ENCODE data around the gene APCDD1L. TPM values are rescaled to one million over a fixed set of nuclear protein-coding genes. Genes with fewer than 3 reads are reported as not detected.

Gene APCDD1L
- total RNA-seq, 3 donors from 2014 or later, result not detected

DNA sequence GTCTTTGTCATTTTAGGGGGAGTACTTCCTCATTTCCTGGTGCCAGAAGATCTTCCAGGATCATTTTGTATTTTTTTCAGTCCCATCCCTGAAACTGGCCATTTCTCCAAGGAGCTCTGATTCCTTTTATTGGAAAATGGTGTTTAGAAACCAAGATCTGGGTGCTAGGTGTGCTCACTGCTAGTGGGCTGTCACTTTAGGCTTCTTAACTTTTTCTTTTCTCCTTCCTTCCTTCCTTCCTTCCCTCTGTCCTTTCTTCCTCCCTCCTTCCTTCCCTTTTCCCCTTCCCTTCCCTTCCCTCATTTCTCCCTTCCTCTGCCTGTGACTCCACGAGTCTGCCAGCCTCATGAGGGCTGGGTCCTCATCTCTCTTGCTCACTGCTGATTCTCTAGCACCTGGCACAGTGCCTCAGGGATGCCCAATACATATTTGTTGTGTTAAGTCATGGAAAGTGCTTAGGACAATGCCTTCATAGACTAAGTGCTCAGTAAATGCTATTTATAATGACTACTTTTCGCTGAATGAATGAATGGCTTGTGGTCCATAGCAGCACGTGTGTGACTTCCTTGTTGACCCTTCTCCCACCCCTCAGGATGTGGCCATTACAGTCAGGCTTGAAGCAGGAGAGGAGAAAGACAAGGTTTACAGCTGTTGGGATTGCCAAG, 36.9 kb downstream of the APCDD1L start:
- Mint-ChIP-seq H3K4me1 (ENCODE audit: low read depth) (peaks cover 4% of the 10 kb centered on the region), H3K27me3 (ENCODE audit: low read depth) (peaks cover 6% of the 10 kb centered on the region), H3K36me3 (ENCODE audit: insufficient read depth) (peaks cover 3% of the 10 kb centered on the region), H3K9me3 (no peaks in the 10 kb centered on the region), H3K4me3 (no peak overlapping the region)
- ATAC-seq (no peak), DNase-seq (no peak)

DNA sequence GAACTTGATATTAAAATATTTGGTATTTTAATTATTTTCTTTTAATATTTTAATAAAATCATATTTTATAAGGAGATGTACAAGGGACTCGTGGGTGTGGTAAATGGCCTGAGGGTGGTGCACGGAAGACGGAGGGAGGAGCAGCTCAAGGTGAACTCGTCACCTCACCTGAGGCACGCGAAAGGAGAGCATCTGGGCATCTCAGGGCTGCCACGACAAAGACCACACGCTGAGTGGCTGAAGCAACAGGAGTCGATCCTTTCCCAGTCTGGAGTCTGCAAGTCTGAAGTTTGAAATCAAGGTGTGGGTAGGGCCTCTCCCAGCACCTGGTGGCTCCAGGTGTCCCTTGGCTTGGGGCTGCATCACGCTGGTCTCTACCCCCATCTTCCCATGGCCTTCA, 39.7 kb downstream of the APCDD1L start:
- Mint-ChIP-seq H3K27me3 (ENCODE audit: low read depth) (no peaks in the 10 kb centered on the region), H3K4me1 (ENCODE audit: low read depth) (no peaks in the 10 kb centered on the region), H3K9me3 (no peaks in the 10 kb centered on the region), H3K36me3 (ENCODE audit: insufficient read depth) (peaks cover 3% of the 10 kb centered on the region), H3K4me3 (no peak overlapping the region)
- DNase-seq, result no peak
- no peak for ATAC-seq

DNA sequence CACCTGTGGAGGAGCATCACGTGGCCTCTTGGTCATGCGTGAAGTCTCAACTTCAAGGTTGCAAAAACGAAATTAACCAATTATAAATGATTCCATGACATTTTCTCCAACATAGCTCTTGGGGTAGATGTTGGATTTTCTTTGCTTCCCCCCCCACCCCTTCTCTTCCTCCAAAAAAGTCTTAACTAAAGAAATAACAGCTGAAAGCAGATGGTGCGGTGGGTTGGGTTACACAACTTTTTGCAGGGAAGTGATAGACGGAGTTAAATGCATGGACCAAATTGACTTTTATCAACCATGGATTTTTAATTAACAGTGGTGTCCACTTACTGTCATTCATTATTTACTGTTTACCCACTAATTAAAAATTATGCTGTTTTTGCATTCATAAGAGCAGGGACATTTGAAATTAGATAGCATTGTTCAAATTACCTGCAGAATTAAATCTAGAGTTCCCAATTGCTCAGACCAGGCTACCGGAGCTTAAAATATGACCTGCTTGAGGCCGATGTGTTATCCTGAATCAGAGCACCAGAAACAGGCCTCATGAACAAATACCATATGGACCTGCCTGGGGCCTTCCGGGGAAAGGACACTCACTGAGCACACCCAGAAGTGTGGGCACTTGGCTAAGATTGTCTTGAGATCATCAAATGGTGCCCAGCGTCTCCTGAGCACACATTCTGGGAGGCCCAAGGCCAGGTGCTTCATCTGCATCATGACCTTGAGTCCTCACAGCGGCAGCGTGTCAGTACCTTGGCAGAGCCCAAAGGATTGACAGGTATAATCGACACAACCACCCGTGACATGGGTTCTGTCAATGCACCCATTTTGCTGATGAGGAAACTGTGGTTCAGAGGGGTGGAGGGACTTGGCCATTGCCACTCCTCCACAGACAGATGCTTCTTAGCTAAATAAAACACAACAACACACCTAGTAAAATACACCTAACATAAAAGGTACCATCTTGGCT, 41.5 kb downstream of the APCDD1L start:
- no peaks in the 10 kb centered on the region for H3K4me1 Mint-ChIP-seq (ENCODE audit: low read depth)
- H3K4me3 Mint-ChIP-seq, result no peak overlapping the region
- ATAC-seq (no peak), DNase-seq (no peak)
- no peaks in the 10 kb centered on the region for H3K27me3 Mint-ChIP-seq (ENCODE audit: low read depth)
- H3K9me3 Mint-ChIP-seq, result no peaks in the 10 kb centered on the region
- H3K36me3 Mint-ChIP-seq (ENCODE audit: insufficient read depth), result peaks cover 3% of the 10 kb centered on the region

DNA sequence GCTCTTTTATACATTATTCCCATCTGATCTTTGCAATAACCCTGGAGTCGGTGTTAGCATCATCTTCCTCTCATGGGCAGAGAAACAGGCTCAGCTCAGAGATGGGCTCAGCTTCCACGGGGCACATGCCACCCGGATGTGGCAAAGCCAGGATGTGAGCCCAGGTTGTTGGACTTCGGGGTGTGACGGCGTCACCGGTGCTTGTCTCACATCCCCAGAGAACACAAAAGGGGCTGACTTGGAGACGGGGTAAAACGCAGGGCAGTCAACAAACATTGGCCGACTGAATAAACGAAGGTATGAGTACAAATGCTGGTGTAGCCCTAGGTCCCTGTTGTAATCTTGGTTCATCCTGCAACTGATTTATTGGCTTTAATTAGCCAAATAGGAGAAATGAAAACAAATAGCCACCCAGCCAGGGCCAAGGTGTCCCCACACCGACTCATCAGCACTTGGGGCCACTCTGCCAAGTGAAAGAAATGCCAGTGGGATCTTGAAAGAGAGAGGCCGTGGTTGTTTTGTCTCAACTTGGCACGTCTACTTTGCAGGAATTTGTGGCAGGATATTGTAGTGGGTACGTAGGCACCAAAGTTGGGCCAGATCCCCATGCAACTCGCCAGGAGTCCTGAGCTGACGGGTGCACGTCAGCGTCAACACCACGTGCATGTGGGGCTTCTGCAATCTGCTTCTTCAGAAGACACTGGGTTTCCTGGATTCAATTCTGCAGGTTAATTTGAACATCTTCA, 42.8 kb downstream of the APCDD1L start:
- H3K4me3 Mint-ChIP-seq, result no peak overlapping the region
- H3K9me3 Mint-ChIP-seq, result no peaks in the 10 kb centered on the region
- H3K36me3 Mint-ChIP-seq (ENCODE audit: insufficient read depth), result no peaks in the 10 kb centered on the region
- DNase-seq (no peak), ATAC-seq (no peak)
- no peaks in the 10 kb centered on the region for H3K4me1 Mint-ChIP-seq (ENCODE audit: low read depth)
- H3K27me3 Mint-ChIP-seq (ENCODE audit: low read depth), result no peaks in the 10 kb centered on the region

DNA sequence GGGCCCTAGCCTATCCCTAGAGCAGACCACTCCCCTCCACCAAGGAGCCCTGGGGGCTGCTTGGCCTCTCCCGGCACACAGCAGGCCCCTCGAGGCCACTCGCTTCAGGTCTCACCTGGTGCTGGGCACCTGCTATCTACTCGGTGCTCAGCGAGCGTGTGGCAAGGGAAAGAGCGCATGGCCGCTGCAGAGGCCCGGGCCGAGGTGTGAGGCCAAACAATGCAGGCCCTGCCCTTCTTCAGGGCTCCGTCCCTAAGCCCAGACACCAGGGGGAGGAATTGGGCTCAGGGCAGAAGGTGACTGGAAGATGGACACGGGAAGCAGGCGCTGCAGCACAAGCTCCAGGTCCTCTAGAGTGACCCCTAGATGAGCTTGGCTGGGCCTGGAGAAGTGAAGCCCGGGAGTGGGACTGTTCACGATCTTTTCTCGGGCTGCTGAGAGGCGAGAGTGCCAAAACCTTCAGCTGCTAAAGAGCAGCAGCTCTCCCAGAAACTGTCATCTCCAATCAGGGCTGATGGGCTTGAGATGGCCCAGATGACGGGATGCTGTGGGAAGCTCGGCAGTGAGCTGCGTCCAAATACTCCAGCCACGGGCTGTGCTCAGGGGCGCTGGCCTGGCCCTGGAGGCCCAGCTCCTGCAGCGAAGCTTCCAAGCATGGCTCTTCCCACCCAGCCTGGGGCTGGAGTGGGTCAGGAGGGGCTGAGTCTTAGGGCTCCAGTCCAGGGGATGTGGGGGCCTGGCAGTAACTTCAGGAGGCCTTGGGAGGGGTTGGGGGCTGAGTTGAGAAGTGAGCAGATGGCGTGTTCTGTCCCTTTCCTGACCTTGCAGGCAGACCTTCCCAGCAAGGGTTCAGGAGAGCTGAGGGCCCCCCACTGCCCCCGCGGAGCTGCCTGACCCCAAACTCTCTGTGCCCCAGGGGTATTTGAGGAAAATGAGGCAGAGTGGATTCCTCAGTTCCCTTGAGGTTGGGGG, 43.7 kb downstream of the APCDD1L start:
- Mint-ChIP-seq H3K9me3 (no peaks in the 10 kb centered on the region), H3K4me1 (ENCODE audit: low read depth) (no peaks in the 10 kb centered on the region), H3K27me3 (ENCODE audit: low read depth) (no peaks in the 10 kb centered on the region), H3K36me3 (ENCODE audit: insufficient read depth) (no peaks in the 10 kb centered on the region), H3K4me3 (no peak overlapping the region)
- ATAC-seq, result no peak
- no peak for DNase-seq

DNA sequence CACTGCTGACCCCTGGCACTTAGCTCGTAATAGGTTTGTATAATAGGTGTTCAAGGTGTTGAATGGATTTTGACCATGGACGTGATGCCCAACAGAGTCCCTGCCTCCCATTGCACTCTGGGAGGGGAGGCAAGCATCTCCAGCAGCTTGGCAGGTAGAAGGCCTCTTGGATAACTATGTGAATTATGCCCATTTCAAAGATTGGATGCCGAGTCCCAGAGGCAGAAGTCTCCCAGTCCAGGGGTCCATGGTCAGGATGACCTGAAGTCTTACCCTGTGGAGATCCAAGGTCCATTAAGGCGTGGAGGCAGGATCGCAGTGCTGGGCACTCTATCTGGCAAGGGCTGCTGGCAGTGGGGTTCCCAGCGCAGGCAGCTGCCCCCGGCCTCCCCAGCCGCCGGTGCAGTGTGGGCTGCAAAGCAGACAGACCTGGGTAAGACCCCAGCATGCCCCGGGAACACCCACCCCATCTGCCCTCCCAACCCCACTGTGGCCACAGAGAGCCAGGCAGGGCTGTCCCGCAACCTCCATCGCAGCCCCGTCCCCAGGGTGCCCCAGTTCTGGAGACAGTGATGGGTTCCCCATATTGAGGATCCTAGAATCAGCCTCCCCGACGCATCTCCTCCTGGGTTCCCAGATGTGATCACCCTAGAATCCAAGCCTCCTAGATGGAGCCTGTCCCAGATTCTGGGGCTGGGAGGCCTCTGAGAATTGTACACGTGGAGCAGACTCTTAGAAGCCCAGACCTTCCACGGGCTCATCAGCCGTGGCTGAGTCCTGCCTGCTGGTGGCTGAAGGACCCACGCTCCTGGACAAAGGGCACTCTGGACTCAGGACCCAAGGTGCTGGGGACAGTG, 44.6 kb downstream of the APCDD1L start:
- H3K27me3 Mint-ChIP-seq (ENCODE audit: low read depth), result no peaks in the 10 kb centered on the region
- DNase-seq (no peak), ATAC-seq (no peak)
- no peaks in the 10 kb centered on the region for H3K9me3 Mint-ChIP-seq
- H3K4me1 Mint-ChIP-seq (ENCODE audit: low read depth), result no peaks in the 10 kb centered on the region
- no peaks in the 10 kb centered on the region for H3K36me3 Mint-ChIP-seq (ENCODE audit: insufficient read depth)
- no peak overlapping the region for H3K4me3 Mint-ChIP-seq

DNA sequence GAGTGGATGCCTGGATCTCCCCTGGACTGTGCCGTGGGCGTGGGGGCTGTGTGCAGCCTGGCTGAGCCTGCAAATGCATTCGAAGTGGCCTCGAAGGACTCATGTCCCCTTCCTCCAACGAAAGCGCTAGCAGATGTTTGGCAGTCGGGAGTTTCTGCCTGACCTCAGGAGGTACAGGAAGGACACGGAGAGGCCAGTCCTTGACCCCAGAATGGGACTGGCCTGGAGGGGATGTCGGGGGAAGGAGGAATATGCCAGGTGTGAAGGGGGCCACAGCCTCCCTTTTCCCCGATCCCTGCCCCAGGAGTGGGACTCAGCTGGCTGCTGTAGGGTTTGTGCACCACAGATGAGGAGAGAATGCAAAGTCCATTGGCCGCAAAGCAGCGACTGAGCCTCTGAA, 45.6 kb downstream of the APCDD1L start:
- H3K9me3 Mint-ChIP-seq, result no peaks in the 10 kb centered on the region
- no peak overlapping the region for H3K4me3 Mint-ChIP-seq
- ATAC-seq, result no peak
- H3K36me3 Mint-ChIP-seq (ENCODE audit: insufficient read depth), result no peaks in the 10 kb centered on the region
- H3K27me3 Mint-ChIP-seq (ENCODE audit: low read depth), result no peaks in the 10 kb centered on the region
- no peaks in the 10 kb centered on the region for H3K4me1 Mint-ChIP-seq (ENCODE audit: low read depth)
- DNase-seq, result no peak

DNA sequence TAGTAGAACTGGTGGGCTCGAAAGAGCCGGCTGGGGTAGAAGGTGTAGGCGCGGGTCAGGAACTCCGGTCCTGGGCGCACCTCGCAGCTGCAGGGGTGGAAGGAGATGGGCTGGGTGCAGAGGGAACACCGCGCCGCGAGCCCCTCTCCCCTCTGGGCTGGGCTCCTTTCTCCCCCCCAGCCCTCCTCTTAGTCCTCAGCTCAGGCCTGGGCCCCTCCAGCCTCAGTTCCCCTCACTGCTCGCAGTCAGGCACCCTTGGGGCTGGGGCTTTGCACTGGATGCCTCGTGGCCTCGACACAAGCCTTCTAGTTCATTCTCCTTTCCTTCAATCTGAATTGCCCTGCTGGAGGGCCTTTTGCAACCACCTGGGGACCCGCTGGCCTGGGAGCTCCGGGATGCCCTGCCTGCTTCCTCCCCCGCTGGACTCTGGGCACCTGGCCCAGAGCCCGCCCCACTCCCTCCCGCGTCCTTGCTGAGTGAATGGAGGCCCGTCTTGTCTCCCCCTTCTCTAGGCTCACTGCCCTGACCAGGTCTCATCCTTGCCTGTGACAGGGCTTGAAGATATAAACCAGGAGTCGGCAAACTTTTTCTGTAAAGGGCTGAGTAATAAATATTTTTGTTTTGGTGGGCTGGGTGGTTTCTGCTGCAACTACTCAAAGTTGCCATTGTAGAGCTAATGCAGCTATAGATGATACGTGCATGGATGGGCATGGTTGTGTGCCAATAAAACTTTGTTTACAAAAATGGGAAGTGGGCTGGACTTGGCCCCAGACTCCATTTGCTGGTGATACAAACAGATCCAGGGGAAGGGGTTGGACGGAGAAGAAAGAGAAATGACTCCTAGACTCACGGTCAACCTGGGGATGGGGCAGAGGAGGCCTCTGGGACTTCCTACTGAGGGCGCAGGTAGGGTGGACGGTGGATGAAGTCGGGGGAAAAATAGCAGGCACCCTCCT, 47.3 kb downstream of the APCDD1L start:
- ATAC-seq (no peak), DNase-seq (no peak)
- no peaks in the 10 kb centered on the region for H3K36me3 Mint-ChIP-seq (ENCODE audit: insufficient read depth)
- no peaks in the 10 kb centered on the region for H3K9me3 Mint-ChIP-seq
- H3K4me3 Mint-ChIP-seq, result no peak overlapping the region
- H3K27me3 Mint-ChIP-seq (ENCODE audit: low read depth), result no peaks in the 10 kb centered on the region
- H3K4me1 Mint-ChIP-seq (ENCODE audit: low read depth), result no peaks in the 10 kb centered on the region

DNA sequence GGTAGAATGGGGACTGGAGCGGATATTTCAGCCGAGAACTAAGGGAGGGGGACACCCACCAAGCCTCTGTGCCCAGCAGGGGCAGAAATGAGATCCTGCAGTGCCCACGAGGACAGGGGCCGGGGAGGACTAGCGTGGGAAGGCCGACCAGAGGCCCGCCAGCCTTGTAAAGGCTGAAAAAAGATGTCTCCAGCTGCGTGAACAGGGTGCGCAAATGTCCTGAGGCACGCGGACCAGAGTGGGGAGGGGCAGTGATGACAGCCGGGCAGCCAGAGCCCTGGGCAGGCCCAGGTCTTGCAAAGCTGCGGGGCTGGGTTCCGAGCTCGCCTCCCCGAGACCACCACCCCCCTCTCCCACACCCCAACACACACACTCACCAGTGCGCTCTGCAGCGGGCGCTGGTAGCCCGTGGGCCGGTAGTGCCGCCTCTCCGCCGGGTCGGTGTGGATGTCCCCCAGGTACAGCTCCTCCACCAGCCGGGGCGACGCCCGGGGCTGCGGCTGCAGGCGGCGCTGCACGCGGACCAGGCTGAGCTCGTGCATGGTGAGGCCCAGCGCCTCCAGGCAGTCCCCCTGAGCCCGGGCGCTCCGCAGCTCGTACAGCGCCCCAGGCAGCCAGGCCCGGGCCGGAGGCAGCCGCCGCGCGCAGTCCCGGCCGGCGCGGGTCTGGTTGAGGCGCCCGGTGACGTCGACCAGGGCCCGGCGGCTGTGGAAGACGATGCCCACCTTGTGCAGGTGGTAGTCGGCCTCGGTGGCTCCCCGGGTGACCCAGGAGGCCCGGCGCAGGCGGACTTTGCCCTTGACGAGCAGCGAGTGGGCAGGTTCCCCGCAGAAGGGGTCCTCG, 48.2 kb downstream of the APCDD1L start:
- H3K4me1 Mint-ChIP-seq (ENCODE audit: low read depth), result no peaks in the 10 kb centered on the region
- no peaks in the 10 kb centered on the region for H3K27me3 Mint-ChIP-seq (ENCODE audit: low read depth)
- no peaks in the 10 kb centered on the region for H3K9me3 Mint-ChIP-seq
- no peak for ATAC-seq
- no peaks in the 10 kb centered on the region for H3K36me3 Mint-ChIP-seq (ENCODE audit: insufficient read depth)
- DNase-seq, result no peak
- no peak overlapping the region for H3K4me3 Mint-ChIP-seq

DNA sequence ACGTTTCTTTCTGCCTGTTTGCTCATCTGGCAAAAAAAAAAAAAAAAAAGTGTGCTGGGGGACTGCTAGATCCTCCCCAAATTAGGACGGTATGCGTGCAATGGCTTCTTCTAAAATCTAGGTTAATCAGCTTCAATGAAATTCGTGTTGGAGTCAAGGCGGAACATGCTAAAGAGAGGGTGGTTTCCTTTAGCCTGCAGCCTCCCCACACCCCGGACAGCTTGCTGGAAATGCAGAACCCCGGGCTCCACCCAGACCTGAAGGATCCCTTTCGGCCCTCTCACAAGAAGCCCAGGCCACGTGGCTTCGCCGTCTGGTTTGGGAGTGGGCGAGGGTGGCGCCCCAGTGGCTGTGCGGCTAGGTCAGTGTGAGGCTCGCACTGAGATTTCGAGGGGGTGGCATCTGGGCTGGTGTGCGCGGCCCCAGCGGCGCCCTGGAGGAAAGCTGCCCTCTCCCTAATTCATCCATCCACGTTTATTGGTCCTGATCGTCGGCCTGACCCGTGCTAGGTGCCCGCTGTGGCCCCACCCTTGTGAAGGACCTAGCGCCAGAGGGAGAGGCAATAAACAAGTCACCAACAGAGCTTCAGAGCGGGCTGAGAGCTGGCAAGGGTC, 49.0 kb downstream of the APCDD1L start:
- no peaks in the 10 kb centered on the region for H3K9me3 Mint-ChIP-seq
- no peak overlapping the region for H3K4me3 Mint-ChIP-seq
- H3K36me3 Mint-ChIP-seq (ENCODE audit: insufficient read depth), result no peaks in the 10 kb centered on the region
- ATAC-seq (no peak), DNase-seq (no peak)
- H3K4me1 Mint-ChIP-seq (ENCODE audit: low read depth), result no peaks in the 10 kb centered on the region
- no peaks in the 10 kb centered on the region for H3K27me3 Mint-ChIP-seq (ENCODE audit: low read depth)

DNA sequence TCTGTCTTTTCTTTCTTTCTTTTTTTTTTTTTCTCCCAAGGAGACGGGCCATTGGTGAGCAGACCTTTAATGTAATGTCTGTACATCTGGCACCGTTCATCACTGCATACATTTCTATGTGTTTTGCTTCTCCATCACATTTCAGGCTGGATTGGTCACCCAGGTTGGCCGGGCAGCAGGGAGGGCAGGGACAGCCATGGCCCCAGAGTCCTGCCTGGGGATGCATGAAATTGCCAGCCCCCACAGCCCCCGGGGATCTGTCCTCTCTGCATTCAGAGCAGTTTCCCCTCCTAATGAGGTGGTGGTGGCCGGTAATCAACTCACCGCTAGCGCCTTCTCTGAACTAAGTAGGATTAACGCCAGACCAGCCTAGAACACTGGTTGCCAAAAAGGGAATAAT, 50.4 kb downstream of the APCDD1L start:
- DNase-seq (no peak), ATAC-seq (no peak)
- Mint-ChIP-seq H3K9me3 (no peaks in the 10 kb centered on the region), H3K36me3 (ENCODE audit: insufficient read depth) (no peaks in the 10 kb centered on the region), H3K27me3 (ENCODE audit: low read depth) (no peaks in the 10 kb centered on the region), H3K4me1 (ENCODE audit: low read depth) (no peaks in the 10 kb centered on the region), H3K4me3 (no peak overlapping the region)
